H1 (cell line): Measurements from ENCODE around the gene SLC28A1. TPM values are rescaled to one million over a fixed set of nuclear protein-coding genes. Genes with fewer than 3 reads are reported as not detected.

ENCODE experiments used
- CTCF ChIA-PET: fragments of 300-600 bp; sonication (Branson Sonifier 250); formaldehyde crosslinking; loops from one replicate; lab custom pipeline; 2021; ENCODE audit not compliant: partially characterized antibody; lab: Charles Lee
- POLR2A ChIA-PET: fragments of 300-600 bp; sonication (Branson Sonifier 250); formaldehyde crosslinking; loops from one replicate; lab custom pipeline; 2021; ENCODE audit warnings: inconsistent platforms; ENCODE audit not compliant: partially characterized antibody; lab: Charles Lee
- DNase-seq, 2 experiments: peaks; one replicate each; pipeline versions ENCODE4 v3.0.0 to v3.0.0-alpha.2; 2010 to 2022; ENCODE audit warnings: low spot score in 2 of 2, low read depth in 1 of 2, mixed read lengths in 1 of 2
- FAIRE-seq: peaks from 2 replicates; lab custom pipeline; 2011; peaks lifted over from hg19 to GRCh38; lab: Jason Lieb, UNC
- H2AFZ ChIP-seq: 2 replicates; pipeline ENCODE4 v1.8.1; 2012; ENCODE audit warnings: low read length, inconsistent platforms
- H2AK5ac ChIP-seq: 2 replicates; pipeline ENCODE4 v1.6.1; 2013; ENCODE audit warnings: low read depth, low read length
- H2BK120ac ChIP-seq: replicated peaks from 2 replicates; pipeline ENCODE3; 2013; ENCODE audit warnings: low read depth, low read length, inconsistent platforms
- H2BK12ac ChIP-seq: 2 replicates; pipeline ENCODE4 v1.6.1; 2013; ENCODE audit warnings: low read depth, low read length
- H2BK15ac ChIP-seq: 2 replicates; pipeline ENCODE4 v1.6.1; 2013; ENCODE audit warnings: low read length
- H2BK20ac ChIP-seq: 2 replicates; pipeline ENCODE4 v1.6.1; 2013; ENCODE audit warnings: low read length
- H2BK5ac ChIP-seq: 2 replicates; pipeline ENCODE4 v1.6.1; 2013; ENCODE audit warnings: low read depth, low read length
- H3K14ac ChIP-seq: 2 replicates; pipeline ENCODE4 v1.6.1; 2013; ENCODE audit warnings: inconsistent platforms; ENCODE audit not compliant: insufficient read length
- H3K18ac ChIP-seq: 2 replicates; pipeline ENCODE4 v1.6.1; 2013; ENCODE audit warnings: low read length; ENCODE audit errors: extremely low read depth
- H3K23ac ChIP-seq: 2 replicates; pipeline ENCODE4 v1.6.1; 2013; ENCODE audit warnings: inconsistent platforms; ENCODE audit not compliant: insufficient read length
- H3K23me2 ChIP-seq: 2 replicates; pipeline ENCODE4 v1.6.1; 2013; ENCODE audit warnings: low read depth, low read length
- H3K27ac ChIP-seq: 2 replicates; pipeline ENCODE4 v1.6.1; 2011; ENCODE audit warnings: low read depth, low read length, inconsistent platforms
- H3K27me3 ChIP-seq, 4 experiments: replicated peaks in 1 of 4; 1 replicate in 1 of 4; 2 replicates in 3 of 4; pipeline versions ENCODE4 v1.6.1 to v1.8.1; 2011 to 2013; ENCODE audit warnings: low read length in 3 of 4, mild to moderate bottlenecking in 3 of 4, inconsistent platforms in 2 of 4, mixed read lengths in 2 of 4, moderate library complexity in 1 of 4; ENCODE audit not compliant: control insufficient read depth in 3 of 4, insufficient read depth in 3 of 4; ENCODE audit errors: extremely low read depth in 1 of 4
- H3K36me3 ChIP-seq, 4 experiments: 2 replicates each; pipeline versions ENCODE4 v1.6.1 to v1.8.1; 2011 to 2013; ENCODE audit warnings: mild to moderate bottlenecking in 4 of 4, low read length in 3 of 4, moderate library complexity in 2 of 4, control low read depth in 1 of 4, inconsistent platforms in 1 of 4; ENCODE audit not compliant: insufficient read depth in 4 of 4, control insufficient read depth in 2 of 4
- H3K4ac ChIP-seq: replicated peaks from 2 replicates; pipeline ENCODE3; 2013; ENCODE audit warnings: low read length, low read depth, mixed read lengths, inconsistent platforms; ENCODE audit not compliant: insufficient read length
- H3K4me1 ChIP-seq, 4 experiments: replicated peaks in 1 of 4; 1 replicate in 1 of 4; 2 replicates in 3 of 4; pipeline versions ENCODE4 v1.6.1 to v1.8.1; 2011 to 2013; ENCODE audit warnings: low read length in 3 of 4, inconsistent platforms in 2 of 4, mixed read lengths in 1 of 4; ENCODE audit not compliant: insufficient read depth in 4 of 4, control insufficient read depth in 3 of 4
- H3K4me2 ChIP-seq, 2 experiments: 2 replicates each; pipeline versions ENCODE4 v1.6.1 to v1.8.1; 2011 to 2013; ENCODE audit warnings: low read depth in 2 of 2, low read length in 2 of 2, control low read depth in 1 of 2, inconsistent platforms in 1 of 2, mild to moderate bottlenecking in 1 of 2; ENCODE audit not compliant: insufficient read depth in 1 of 2
- H3K4me3 ChIP-seq, 4 experiments: fragments of 200-600, 300-600 bp in 1 of 4; sonication (generic), shearing (Covaris generic), sonication (Bioruptor Twin) in 1 of 4; 2 replicates each; pipeline versions ENCODE4 v1.5.1 to v1.8.1; 2011 to 2016; ENCODE audit warnings: low read length in 4 of 4, low read depth in 3 of 4, control low read depth in 2 of 4, inconsistent platforms in 2 of 4, mild to moderate bottlenecking in 2 of 4, mixed read lengths in 1 of 4, moderate library complexity in 1 of 4; ENCODE audit not compliant: insufficient read depth in 2 of 4; ENCODE audit errors: extremely low read depth in 1 of 4
- H3K56ac ChIP-seq: replicated peaks from 2 replicates; pipeline ENCODE3; 2013; ENCODE audit warnings: low read depth, mild to moderate bottlenecking, mixed read lengths, low read length, inconsistent platforms; ENCODE audit not compliant: insufficient read length
- H3K79me1 ChIP-seq: 2 replicates; pipeline ENCODE4 v1.6.1; 2013; ENCODE audit warnings: low read depth, low read length, control low read depth
- H3K79me2 ChIP-seq, 2 experiments: 2 replicates each; pipeline versions ENCODE4 v1.6.1 to v1.8.1; 2012 to 2013; ENCODE audit warnings: low read length in 2 of 2, mild to moderate bottlenecking in 2 of 2, inconsistent platforms in 1 of 2; ENCODE audit not compliant: insufficient read depth in 2 of 2, control insufficient read depth in 1 of 2
- H3K9ac ChIP-seq, 4 experiments: replicated peaks in 1 of 4; 1 replicate in 1 of 4; 2 replicates in 3 of 4; pipeline versions ENCODE4 v1.6.1 to v1.8.1; 2011 to 2013; ENCODE audit warnings: low read depth in 3 of 4, low read length in 3 of 4, control low read depth in 2 of 4, mild to moderate bottlenecking in 2 of 4, moderate library complexity in 2 of 4, inconsistent platforms in 1 of 4; ENCODE audit errors: extremely low read depth in 1 of 4
- H3K9me3 ChIP-seq, 2 experiments: 2 replicates each; pipeline versions ENCODE4 v1.6.1 to v1.8.1; 2012 to 2013; ENCODE audit warnings: mild to moderate bottlenecking in 2 of 2, moderate library complexity in 2 of 2, control low read depth in 1 of 2, inconsistent platforms in 1 of 2, low read depth in 1 of 2, low read length in 1 of 2, mixed read lengths in 1 of 2; ENCODE audit not compliant: insufficient read depth in 2 of 2
- H4K20me1 ChIP-seq, 2 experiments: replicated peaks in 1 of 2; 2 replicates each; pipeline versions ENCODE3 to v1.8.1; 2011 to 2013; ENCODE audit warnings: inconsistent platforms in 2 of 2, low read length in 2 of 2, mild to moderate bottlenecking in 1 of 2; ENCODE audit not compliant: insufficient read depth in 2 of 2, control insufficient read depth in 1 of 2
- H4K5ac ChIP-seq: 2 replicates; pipeline ENCODE4 v1.6.1; 2013; ENCODE audit warnings: low read length, low read depth, mixed read lengths, inconsistent platforms; ENCODE audit not compliant: insufficient read length
- H4K8ac ChIP-seq: 2 replicates; pipeline ENCODE4 v1.8.0; 2013; ENCODE audit warnings: mild to moderate bottlenecking, moderate library complexity, low read length, inconsistent platforms; ENCODE audit not compliant: insufficient read depth; ENCODE audit errors: extremely low read depth
- H4K91ac ChIP-seq: replicated peaks from 2 replicates; pipeline ENCODE3; 2013; ENCODE audit warnings: low read length, mixed read lengths, inconsistent platforms; ENCODE audit not compliant: insufficient read length
- MAFK ChIP-seq: IDR thresholded peaks from 2 replicates; pipeline ENCODE4 v1.6.1; 2012; ENCODE audit warnings: low read depth, mild to moderate bottlenecking, improper control_type of control experiment, low read length
- NANOG ChIP-seq: IDR thresholded peaks from 2 replicates; pipeline ENCODE4 v1.6.1; 2011; ENCODE audit warnings: low read length, low read depth, mild to moderate bottlenecking, inconsistent platforms; ENCODE audit not compliant: insufficient read depth, poor library complexity, severe bottlenecking
- RBBP5 ChIP-seq: IDR thresholded peaks from 2 replicates; pipeline ENCODE4 v1.7.1; 2012; ENCODE audit warnings: low read depth, mild to moderate bottlenecking, inconsistent platforms, low read length, moderate library complexity, borderline replicate concordance
- SUZ12 ChIP-seq: fragments of 200-600 bp; sonication (generic); IDR thresholded peaks from 2 replicates; pipeline ENCODE4 v1.6.1; 2012; ENCODE audit warnings: mild to moderate bottlenecking, inconsistent platforms, low read length, moderate library complexity, mixed read lengths
- WGBS, 2 experiments: shearing (Covaris generic) in 1 of 2; methylation state at CpG; one replicate each; pipeline versions ENCODE4 v1.1.6 to v1.1.7; 2013 to 2015; ENCODE audit warnings: low lambda C conversion rate in 2 of 2, mixed read lengths in 2 of 2, inconsistent platforms in 1 of 2, low coverage in 1 of 2, missing lambda C conversion rate in 1 of 2; ENCODE audit not compliant: insufficient replicate concordance in 2 of 2, insufficient coverage in 1 of 2, insufficient read length in 1 of 2; ENCODE audit errors: extremely low coverage in 1 of 2, missing lambda C conversion rate in 1 of 2; 5-methylcytosine and 5-hydroxymethylcytosine counted together
- polyA plus RNA-seq, 7 experiments: library from polyadenylated mRNA; depleted of rRNA in 3 of 7; stranded (reverse) in 5 of 7; unstranded in 2 of 7; fragments of >200 nt in 5 of 7; fragments of 200-250 nt in 2 of 7; gene quantifications; 1 replicate in 5 of 7; 2 replicates in 1 of 7; 4 replicates in 1 of 7; pipeline versions ENCODE4 v1.2.1 to v1.2.3, GENCODE V29; 2011 to 2013; ENCODE audit warnings: missing spikeins in 2 of 7, mixed read lengths in 2 of 7
- total RNA-seq: library from RNA; stranded (reverse); fragmentation: NEBNext Ultra II Directional; extraction: Animal tissue kit (Norgen Biotek cat#: 25700); gene quantifications from 2 replicates; pipeline ENCODE4 v1.2.1, GENCODE V29; 2021
- TF ChIP-seq, protein P1 (sequence below), 3 experiments: IDR thresholded peaks; 1 replicate in 2 of 3; 2 replicates in 1 of 3; pipeline versions ENCODE4 v1.5.1 to v1.6.1; 2011; ENCODE audit warnings: low read length in 3 of 3, mild to moderate bottlenecking in 3 of 3, inconsistent platforms in 2 of 3, low read depth in 1 of 3, moderate library complexity in 1 of 3; ENCODE audit not compliant: insufficient read depth in 1 of 3; ENCODE audit errors: control extremely low read depth in 1 of 3

The SLC28A1 gene
- total and polyA plus RNA-seq, 2 of the 8 experiments (the other 6 are each of a cell fraction or from before 2014, with no cell fraction given), result 0.09 TPM; not detected in 1

DNA sequence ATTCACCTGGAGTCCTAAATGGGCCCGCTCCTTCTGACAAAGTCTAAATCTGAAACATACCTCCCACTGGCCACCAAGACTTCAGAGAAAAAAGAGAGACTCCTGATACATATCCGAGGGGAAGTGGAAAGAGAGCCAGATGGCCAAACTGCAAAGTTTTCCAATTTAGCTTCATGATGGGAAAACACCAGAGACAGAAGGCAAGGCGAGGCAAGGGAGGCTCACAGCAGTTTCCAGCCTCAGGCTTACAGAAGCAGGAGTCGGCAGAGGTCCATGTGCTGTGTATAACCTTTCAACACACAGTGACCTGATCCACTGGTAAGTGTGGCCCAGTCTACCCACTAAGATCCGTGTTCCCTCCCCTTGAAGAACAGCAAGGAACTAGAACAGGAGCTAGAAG lies 67.3 kb downstream of the SLC28A1 start:
- ChIA-PET CTCF (interaction anchor here (1.6 to 2.2 kb wide), 3 partner anchors 23 to 93 kb away, joined by 4 to 10 read pairs (median 7); no protein-coding TSS in a partner anchor), POLR2A (interaction anchor here (0.6 kb wide), 1 partner anchor 45 kb away, joined by 3 read pairs; no protein-coding TSS in a partner anchor)
- Histone ChIP-seq H3K4me1 (peaks cover 0 to 9% (median 1%) of the 10 kb centered on the region in 4 experiments; a peak in 3 of 7 replicates), H4K8ac (no peak overlapping the region), H3K27me3 (no peaks in the 10 kb centered on the region), H3K4ac (no peak overlapping the region), H3K56ac (no peak overlapping the region), H3K14ac (no peak overlapping the region), H2AK5ac (no peak overlapping the region), H3K79me2 (no peaks in the 10 kb centered on the region), H3K18ac (no peak overlapping the region), H2BK12ac (no peak overlapping the region), H4K91ac (no peak overlapping the region), H3K23me2 (no peaks in the 10 kb centered on the region), H2BK5ac (no peak overlapping the region), H3K23ac (no peak overlapping the region), H4K20me1 (no peaks in the 10 kb centered on the region), H3K79me1 (no peaks in the 10 kb centered on the region), H3K4me2 (no peak overlapping the region), H2BK15ac (no peak overlapping the region), H3K36me3 (no peaks in the 10 kb centered on the region), H3K4me3 (no peak overlapping the region), H2AFZ (no peak overlapping the region), H2BK120ac (no peak overlapping the region), H3K27ac (no peak overlapping the region), H4K5ac (no peak overlapping the region), H3K9me3 (no peaks in the 10 kb centered on the region), H2BK20ac (no peak overlapping the region), H3K9ac (no peak overlapping the region)
- no peak for DNase-seq
- WGBS, 2 experiments, result 89% methylated on average over 5 of the region's 5 CpGs; no CpG with 5 or more reads in 1 of the 2 experiments
- no peak for FAIRE-seq
- TF ChIP-seq RBBP5 (no peak), MAFK (no peak), SUZ12 (no peak), NANOG (no peak)
- TF ChIP-seq, protein P1, sequence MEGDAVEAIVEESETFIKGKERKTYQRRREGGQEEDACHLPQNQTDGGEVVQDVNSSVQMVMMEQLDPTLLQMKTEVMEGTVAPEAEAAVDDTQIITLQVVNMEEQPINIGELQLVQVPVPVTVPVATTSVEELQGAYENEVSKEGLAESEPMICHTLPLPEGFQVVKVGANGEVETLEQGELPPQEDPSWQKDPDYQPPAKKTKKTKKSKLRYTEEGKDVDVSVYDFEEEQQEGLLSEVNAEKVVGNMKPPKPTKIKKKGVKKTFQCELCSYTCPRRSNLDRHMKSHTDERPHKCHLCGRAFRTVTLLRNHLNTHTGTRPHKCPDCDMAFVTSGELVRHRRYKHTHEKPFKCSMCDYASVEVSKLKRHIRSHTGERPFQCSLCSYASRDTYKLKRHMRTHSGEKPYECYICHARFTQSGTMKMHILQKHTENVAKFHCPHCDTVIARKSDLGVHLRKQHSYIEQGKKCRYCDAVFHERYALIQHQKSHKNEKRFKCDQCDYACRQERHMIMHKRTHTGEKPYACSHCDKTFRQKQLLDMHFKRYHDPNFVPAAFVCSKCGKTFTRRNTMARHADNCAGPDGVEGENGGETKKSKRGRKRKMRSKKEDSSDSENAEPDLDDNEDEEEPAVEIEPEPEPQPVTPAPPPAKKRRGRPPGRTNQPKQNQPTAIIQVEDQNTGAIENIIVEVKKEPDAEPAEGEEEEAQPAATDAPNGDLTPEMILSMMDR (IDR thresholded peaks at IDR 0.05; ENCODE audit: control extremely low read depth in 1 of 3, insufficient read depth in 1 of 3, low read depth in 1 of 3, low read length in 3 of 3), result no peak
